ENCODE results near the gene ARRDC5.
"Not testable (repeated sequence)": the region's sequence is repeated elsewhere in the genome, so short reads cannot be mapped to it uniquely, and the experiment has no call there.

Gene ARRDC5

DNA sequence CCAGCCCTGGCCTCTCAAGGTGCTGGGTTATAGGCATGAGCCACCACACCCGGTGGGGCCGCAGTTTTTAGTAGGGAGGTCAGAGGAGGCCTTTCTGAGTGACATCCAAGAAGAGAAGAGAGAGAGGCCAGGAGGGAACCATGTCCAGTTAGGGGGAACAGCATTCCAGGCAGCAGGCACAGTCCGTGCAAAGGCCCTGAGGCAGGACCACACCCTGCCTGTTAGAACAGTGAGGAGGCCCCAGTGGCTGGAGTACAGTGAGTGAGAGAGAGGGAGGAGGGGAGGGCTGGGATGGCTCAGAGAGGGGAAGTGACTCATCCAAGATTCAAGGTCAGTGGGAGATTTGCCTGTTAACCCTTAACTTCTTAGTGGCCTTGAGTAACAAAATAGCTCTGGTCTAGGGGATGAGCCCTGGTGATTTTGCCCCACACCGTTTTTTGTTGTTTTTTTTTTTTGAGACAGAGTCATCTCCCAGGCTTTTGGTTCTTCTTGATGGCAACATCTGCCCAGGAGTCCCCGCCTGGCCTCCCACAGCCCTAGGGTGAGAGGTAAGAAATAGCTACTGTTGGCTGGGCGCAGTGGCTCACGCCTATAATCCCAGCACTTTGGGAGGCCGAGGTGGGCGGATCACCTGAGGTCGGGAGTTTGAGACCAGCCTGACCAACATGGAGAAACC is 32.5 kb downstream of the ARRDC5 start:
- Mint-ChIP-seq H3K4me3 (peak overlapping the region in 1 of 2 donors; percentile 30), H3K36me3 (no peaks in the 10 kb centered on the region), H3K27ac (peak overlapping the region; percentile 56), H3K27me3 (no peaks in the 10 kb centered on the region), H3K9me3 (no peaks in the 10 kb centered on the region), H3K4me1 (peaks cover 15 to 29% of the 10 kb centered on the region in 2 donors)
- peak in 1 of 2 donors; percentile 33 for ATAC-seq (replicated peaks)
- DNase-seq = peak; percentile 24

DNA sequence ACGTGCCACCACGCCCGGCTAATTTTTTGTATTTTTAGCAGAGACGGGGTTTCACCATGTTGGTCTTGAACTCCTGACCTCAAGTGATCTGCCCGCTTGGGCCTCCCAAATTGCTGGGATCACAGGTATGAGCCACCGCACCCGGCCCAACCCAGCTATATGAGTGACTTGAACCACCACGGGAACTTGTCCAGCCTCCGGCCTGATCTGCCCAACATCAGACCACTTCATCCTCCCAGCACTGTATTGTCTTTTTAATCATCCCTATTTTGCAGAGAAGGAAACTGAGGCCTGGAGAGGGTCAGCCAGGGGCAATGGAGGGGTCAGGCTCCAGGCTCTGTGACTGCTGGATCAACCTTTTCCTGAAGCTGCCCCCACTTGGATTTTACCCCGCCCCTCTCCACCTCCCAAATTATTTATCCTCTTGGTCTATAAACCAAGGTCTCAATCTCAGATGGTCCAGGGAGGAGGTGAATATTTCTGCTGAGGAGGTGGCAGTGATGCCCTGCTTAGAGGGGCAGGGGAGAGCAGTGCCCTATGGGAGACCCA is 34.3 kb downstream of the ARRDC5 start:
- Mint-ChIP-seq H3K9me3 (no peaks in the 10 kb centered on the region), H3K27ac (peak overlapping the region; percentile 90), H3K4me3 (peak overlapping the region; percentile 85 to 89), H3K27me3 (no peaks in the 10 kb centered on the region), H3K36me3 (peaks cover 0 to 11% of the 10 kb centered on the region in 2 donors), H3K4me1 (peaks cover 19 to 39% of the 10 kb centered on the region in 2 donors)
- ATAC-seq (replicated peaks) = no peak
- no peak for DNase-seq

DNA sequence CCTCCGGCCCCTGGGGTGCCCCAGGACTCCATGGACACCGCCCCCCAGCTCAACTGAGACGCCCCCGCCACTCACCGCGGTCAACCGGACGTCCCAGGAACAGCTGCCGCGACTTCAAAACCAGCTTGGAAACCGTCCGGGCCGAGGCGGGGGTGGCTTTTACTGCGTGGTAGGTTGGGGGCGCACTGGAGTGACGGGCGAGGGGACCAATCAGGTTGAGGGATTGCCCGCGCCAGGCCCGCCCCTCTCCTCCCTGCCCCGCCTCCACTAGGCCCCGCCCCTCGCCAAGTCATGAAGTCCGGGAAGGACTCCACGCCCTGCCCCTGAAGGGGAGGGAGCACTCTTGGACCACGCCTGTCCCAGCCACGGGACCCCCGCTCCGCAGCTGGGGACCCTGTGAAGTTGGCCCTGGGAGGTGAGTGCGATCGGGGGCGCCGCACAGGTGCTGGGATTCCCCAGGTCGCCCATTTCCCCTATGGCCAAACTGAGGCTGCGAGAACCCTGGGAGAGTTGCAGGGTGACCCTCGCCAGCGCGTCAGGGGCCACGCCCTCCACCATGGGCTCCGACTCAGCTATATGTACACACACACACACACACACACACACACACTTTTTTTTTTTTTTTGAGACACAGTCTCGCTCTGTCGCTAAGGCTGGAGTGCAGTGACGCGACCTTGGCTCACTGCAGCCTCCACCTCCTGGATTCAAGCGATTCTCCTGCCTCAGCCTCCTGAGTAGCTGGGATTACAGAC is 35.0 kb downstream of the ARRDC5 start, which contains the start of gene PLIN3:
Gene PLIN3 (minus strand): TSS at position 134 of the 752 bp plus-strand sequence. CDS start 6,273 bp downstream, outside the sequence.
- H3K27ac Mint-ChIP-seq = peak within 1 kb of the TSS; percentile 90
- H3K27me3 Mint-ChIP-seq = no peaks in the 10 kb centered on the region
- peaks cover 3 to 11% of the 10 kb centered on the region in 2 donors for H3K36me3 Mint-ChIP-seq
- DNase-seq = peak; percentile 86
- ATAC-seq (replicated peaks) = peak; percentile 85 to 90
- H3K9me3 Mint-ChIP-seq = no peaks in the 10 kb centered on the region
- H3K4me1 Mint-ChIP-seq = peaks cover 19 to 39% of the 10 kb centered on the region in 2 donors
- peak within 1 kb of the TSS; percentile 85 to 89 for H3K4me3 Mint-ChIP-seq

DNA sequence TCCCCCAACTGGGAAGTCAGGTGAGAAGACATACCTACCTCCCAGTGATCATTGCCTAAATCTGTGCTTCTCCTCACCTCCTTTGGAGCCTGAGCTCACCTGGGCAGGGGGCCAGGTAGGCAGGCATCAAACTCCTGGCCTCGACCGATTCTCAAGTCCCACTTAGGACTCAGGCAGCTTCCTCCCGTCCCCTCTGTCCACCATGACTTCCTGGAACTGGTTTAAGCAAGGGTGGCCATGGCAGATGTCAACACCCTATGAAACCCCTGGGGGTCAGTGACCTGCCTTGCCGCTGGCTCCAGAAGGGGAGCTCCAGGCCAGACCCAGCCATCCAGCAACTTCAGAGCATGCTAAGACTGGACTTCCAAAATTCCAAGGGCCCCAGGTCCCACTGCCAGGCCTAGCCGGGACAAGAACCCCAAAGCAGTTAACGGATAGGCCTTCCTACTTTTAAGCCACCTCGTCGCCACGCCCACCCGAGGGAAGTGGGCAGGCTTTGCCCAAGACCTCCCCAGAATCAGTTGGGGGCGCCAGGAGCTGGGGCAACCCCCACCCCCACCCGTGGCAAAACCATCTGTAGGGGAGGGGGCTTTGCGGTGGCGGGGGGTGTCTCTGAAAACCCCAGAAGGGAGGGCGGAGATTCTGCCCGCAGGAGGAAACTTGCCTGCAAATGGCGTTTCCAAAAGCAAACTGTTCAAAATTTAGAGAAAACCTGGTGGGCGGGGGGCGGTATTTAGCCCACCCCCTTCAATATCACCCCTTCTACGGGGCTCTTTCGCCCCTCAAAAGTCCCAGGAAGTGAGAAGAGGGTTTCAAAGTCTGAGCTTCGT is 35.9 kb downstream of the ARRDC5 start:
- peaks cover 18 to 39% of the 10 kb centered on the region in 2 donors for H3K4me1 Mint-ChIP-seq
- DNase-seq = peak; percentile 51

DNA sequence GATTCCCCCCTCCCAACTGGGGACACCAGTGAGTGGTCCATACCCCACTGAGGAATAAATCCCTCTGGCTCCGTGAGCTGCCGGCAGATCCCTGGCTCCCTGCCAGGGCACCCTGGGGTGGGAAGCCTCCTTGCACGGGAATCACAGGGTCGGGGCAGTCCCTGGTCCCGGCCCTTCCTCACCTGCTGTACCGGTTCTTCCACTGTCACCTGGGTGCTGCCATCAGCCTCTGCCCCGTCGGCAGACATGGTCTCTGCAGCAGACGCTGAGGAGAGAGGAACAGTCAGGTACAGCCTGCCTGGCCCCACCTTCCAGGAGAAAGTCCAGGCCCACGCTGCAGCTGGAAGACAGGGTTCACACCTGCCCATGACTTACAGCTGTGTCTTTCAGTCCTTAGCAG is 41.5 kb downstream of the ARRDC5 start:
- H3K9me3 Mint-ChIP-seq = no peaks in the 10 kb centered on the region
- no peak overlapping the region for H3K4me3 Mint-ChIP-seq
- H3K36me3 Mint-ChIP-seq = peaks cover 13 to 29% of the 10 kb centered on the region in 2 donors
- ATAC-seq (replicated peaks) (no peak), DNase-seq (no peak)
- H3K4me1 Mint-ChIP-seq = peaks cover 7 to 19% of the 10 kb centered on the region in 2 donors
- no peak overlapping the region for H3K27ac Mint-ChIP-seq
- no peaks in the 10 kb centered on the region for H3K27me3 Mint-ChIP-seq

More for the DNA sequence above, 35.9 kb downstream of the ARRDC5 start:
- Mint-ChIP-seq H3K27ac (peak overlapping the region; percentile 62), H3K4me3 (peak overlapping the region; percentile 85 to 89), H3K27me3 (no peaks in the 10 kb centered on the region), H3K36me3 (peaks cover 10 to 16% of the 10 kb centered on the region in 2 donors), H3K9me3 (no peaks in the 10 kb centered on the region)
- ATAC-seq (replicated peaks) = peak; percentile 24 to 25

DNA sequence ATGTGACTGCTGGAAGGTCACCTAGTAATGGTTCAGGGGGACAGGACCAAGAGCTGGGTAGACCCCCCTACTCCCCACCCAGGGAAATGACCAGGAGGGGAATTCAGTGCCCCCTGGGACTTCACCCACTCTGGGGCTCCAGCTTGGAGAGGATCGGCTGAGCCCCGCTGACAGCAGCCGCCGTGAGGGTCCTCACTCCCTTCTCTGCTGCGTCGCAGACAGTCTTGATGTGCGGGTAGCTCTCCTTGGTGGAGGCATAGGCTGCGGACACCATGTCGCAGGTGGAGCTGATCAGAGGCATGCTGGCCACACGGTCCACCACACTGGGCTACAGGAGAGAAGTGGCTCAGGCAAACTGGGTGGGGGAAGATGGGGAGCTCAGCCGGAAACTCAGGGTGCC is 43.0 kb downstream of the ARRDC5 start:
- Mint-ChIP-seq H3K27me3 (no peaks in the 10 kb centered on the region), H3K4me1 (peaks cover 7 to 16% of the 10 kb centered on the region in 2 donors), H3K9me3 (no peaks in the 10 kb centered on the region), H3K36me3 (peaks cover 16 to 38% of the 10 kb centered on the region in 2 donors), H3K4me3 (no peak overlapping the region), H3K27ac (no peak overlapping the region)
- DNase-seq (no peak), ATAC-seq (replicated peaks) (no peak)

DNA sequence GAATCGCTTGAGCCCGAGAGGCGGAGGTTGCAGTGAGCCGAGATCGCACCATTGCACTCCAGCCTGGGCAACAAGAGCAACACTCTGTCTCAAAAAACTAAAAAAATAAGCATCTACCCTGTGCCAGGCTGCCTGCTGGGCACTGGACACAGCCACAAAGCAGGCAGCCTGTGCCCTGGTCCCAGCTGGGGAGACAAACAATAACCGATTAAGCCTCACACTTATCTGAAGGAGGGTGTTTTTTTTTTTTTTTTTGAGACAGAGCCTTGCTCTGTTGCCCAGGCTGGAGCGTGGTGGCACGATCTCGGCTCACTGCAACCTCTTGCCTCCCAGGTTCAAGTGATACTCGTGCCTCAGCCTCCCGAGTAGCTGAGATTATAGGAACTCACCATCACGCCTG is 46.2 kb downstream of the ARRDC5 start:
- H3K27me3 Mint-ChIP-seq; H3K9me3 Mint-ChIP-seq; H3K4me1 Mint-ChIP-seq; ATAC-seq (replicated peaks); H3K4me3 Mint-ChIP-seq; DNase-seq; H3K27ac Mint-ChIP-seq: not testable (repeated sequence)
- H3K36me3 Mint-ChIP-seq = peaks cover 11 to 34% of the 10 kb centered on the region in 2 donors

DNA sequence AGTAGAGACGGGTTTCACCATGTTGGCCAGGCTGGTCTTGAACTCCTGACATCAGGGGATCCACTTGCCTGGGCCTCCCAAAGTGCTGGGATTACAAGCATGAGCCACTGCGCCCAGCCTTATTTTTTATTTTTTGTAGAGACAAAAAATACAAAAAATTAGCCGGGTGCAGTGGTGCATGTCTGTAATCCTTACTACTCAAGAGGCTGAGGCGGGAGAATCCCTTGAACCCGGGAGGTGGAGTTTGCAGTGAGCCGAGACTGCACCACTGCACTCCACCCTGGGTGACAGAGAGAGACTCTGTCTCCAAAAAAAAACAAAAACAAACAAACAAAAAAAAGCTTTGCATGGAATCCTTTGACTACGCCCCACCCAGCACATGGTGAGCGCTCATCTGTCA is 49.2 kb downstream of the ARRDC5 start:
- not testable (repeated sequence) for ATAC-seq (replicated peaks); H3K4me3 Mint-ChIP-seq; H3K27me3 Mint-ChIP-seq; H3K27ac Mint-ChIP-seq; H3K9me3 Mint-ChIP-seq; DNase-seq
- peaks cover 9 to 28% of the 10 kb centered on the region in 2 donors for H3K36me3 Mint-ChIP-seq
- H3K4me1 Mint-ChIP-seq = peaks cover 10 to 12% of the 10 kb centered on the region in 2 donors

DNA sequence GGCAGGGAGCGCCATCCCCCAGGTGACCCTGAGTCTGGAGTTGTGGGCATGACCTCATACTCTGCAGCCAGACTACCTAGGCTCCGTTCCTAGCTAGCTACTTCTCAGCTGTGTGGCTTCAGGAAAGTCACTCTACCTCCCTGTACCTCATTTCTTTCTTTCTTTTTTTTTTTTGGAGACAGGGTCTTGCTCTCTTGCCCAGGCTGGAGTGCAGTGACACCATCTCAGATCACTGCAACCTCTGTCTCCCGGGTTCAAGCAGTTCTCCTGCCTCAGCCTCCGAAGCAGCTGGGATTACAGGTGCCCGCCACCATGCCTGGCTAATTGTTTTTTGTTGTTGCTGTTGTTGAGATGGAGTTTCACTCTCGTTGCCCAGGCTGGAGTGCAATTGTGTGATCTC is 50.2 kb downstream of the ARRDC5 start:
- no peaks in the 10 kb centered on the region for H3K9me3 Mint-ChIP-seq
- peak overlapping the region; percentile 42 for H3K27ac Mint-ChIP-seq
- peaks cover 10 to 12% of the 10 kb centered on the region in 2 donors for H3K4me1 Mint-ChIP-seq
- ATAC-seq (replicated peaks) (no peak), DNase-seq (no peak)
- H3K36me3 Mint-ChIP-seq = peaks cover 9 to 28% of the 10 kb centered on the region in 2 donors
- no peak overlapping the region for H3K4me3 Mint-ChIP-seq
- H3K27me3 Mint-ChIP-seq = no peaks in the 10 kb centered on the region

DNA sequence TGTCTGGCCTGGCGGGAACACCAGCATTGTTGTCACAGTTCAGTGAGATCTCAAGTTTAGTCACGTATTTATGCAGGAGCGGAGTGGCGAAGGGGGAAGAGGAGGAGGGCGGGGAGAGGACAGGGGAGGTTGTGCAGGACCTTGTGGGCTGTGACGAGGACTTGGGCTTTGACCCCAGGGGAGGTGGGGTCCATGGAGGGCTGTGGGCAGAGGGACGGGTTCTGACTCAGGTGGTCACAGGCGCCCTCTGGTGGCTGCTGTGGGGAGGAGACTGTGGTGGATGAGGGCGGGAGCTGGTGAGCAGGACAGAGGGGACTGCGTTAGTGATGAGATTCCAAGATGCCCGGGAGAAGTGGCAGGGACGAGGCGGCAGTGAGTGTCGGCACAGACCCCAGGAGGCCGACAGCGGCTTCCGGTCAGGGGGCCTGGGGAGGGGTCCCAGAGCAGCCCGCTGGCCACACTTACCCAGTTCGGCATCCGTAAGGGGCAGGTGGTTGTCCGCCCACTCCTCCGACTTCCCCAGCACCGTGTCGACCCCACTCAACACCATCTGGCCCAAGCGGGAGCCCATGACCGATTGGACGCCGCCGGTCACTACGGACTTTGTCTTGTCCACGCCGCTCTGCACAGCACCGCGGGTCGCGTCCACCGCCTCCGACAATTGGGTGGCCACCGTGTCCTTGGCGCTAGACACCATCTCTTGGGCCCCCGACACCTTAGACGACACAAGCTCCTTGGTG is 51.0 kb downstream of the ARRDC5 start:
- no peaks in the 10 kb centered on the region for H3K27me3 Mint-ChIP-seq
- no peaks in the 10 kb centered on the region for H3K9me3 Mint-ChIP-seq
- peak; percentile 85 to 89 for ATAC-seq (replicated peaks)
- DNase-seq = peak; percentile 60
- H3K36me3 Mint-ChIP-seq = peaks cover 9 to 23% of the 10 kb centered on the region in 2 donors
- H3K27ac Mint-ChIP-seq = peak overlapping the region; percentile 37
- peaks cover 10 to 12% of the 10 kb centered on the region in 2 donors for H3K4me1 Mint-ChIP-seq
- H3K4me3 Mint-ChIP-seq = peak overlapping the region in 1 of 2 donors; percentile 57

DNA sequence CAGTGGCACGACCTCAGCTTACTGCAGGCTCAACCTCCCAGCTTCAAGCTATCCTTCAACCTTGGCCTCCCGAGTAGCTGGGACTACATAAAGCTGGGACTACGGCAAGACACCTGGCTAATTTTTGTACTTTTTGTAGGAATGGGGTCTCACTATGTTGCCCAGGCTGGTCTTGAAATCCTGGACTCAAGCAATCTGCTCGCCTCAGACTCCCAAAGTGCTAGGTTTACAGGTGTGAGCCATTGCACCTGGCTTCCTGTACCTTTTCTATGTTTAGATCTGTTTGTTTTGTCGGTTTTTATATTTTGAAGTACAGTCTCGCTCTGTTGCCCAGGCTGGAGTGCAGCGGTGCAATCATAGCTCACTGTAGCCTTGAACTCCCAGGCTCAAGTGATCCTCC is 53.7 kb downstream of the ARRDC5 start:
- Mint-ChIP-seq H3K36me3 (peaks cover 18 to 31% of the 10 kb centered on the region in 2 donors), H3K4me3 (no peak overlapping the region), H3K27me3 (no peaks in the 10 kb centered on the region), H3K27ac (no peak overlapping the region), H3K4me1 (peaks cover 10 to 12% of the 10 kb centered on the region in 2 donors), H3K9me3 (no peaks in the 10 kb centered on the region)
- ATAC-seq (replicated peaks) (no peak), DNase-seq (no peak)

DNA sequence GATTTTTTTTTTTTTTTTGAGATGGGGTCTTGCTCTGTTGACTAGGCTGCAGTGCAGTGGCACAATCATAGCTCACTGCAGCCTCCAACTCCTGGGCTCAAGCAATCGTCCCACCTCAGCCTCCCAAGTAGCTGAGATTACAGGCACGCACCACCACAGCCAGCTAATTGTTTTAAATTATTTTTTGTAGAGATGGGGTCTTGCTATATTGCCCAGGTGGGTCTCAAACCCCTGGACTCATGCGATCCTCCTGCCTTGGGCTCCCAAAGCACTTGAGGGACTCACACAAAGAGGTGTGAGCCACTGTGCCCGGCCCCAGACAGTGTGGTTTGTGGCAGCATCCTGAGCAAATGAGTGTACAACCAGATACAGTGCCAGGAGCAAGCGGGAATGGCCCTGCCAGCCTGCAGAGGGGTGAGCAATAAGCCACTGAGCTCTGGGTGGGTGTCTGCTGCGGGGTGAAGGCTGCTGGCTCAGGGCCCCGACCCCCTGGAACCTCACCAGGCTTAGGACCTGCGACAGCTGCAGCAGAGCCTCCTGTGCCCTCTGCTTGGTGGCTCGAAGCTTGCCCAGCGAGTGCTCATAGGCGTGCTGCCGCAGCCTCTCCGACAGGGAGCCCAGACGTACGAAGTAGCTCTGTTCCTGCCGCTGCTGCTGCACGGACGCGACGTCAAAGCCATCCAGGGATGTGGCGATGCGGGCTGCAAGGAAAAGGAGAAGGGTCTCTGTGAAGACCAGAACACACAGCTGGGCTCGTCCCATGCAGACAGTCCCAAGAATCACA is 55.3 kb downstream of the ARRDC5 start:
- ATAC-seq (replicated peaks) (no peak), DNase-seq (no peak)
- no peaks in the 10 kb centered on the region for H3K9me3 Mint-ChIP-seq
- peaks cover 24 to 40% of the 10 kb centered on the region in 2 donors for H3K36me3 Mint-ChIP-seq
- H3K4me3 Mint-ChIP-seq = no peak overlapping the region
- no peak overlapping the region for H3K27ac Mint-ChIP-seq
- no peaks in the 10 kb centered on the region for H3K27me3 Mint-ChIP-seq
- peaks cover 10 to 12% of the 10 kb centered on the region in 2 donors for H3K4me1 Mint-ChIP-seq

DNA sequence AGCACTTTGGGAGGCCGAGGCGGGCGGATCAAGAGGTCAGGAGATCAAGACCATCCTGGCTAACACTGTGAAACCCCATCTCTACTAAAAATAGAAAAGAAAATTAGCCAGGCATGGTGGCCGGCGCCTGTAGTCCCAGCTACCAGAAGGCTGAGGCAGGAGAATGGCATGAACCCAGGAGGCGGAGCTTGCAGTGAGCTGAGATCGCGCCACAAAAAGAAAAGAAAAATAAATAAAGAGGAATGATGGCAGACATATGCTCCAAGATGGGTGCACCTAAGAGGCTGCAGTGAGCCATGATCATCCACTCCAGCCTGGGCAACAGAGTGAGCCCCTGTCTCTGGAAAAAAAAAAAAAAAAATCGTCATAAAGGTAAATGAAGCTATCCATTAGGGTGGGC is 56.7 kb downstream of the ARRDC5 start:
- H3K9me3 Mint-ChIP-seq; H3K27ac Mint-ChIP-seq; H3K27me3 Mint-ChIP-seq; ATAC-seq (replicated peaks); DNase-seq; H3K4me3 Mint-ChIP-seq: not testable (repeated sequence)
- H3K36me3 Mint-ChIP-seq = peaks cover 27 to 35% of the 10 kb centered on the region in 2 donors
- H3K4me1 Mint-ChIP-seq = peaks cover 5 to 11% of the 10 kb centered on the region in 2 donors

All from stimulated activated naive B cell treated with anti-CD40 and anti-IgM and Interleukin-4, amounts not matched to agents 10 μg/mL and 1 μg/mL and 100 μg/mL, for 72 hours (primary cell).